GM13977 (cell line): ENCODE measurements around the gene GNG14.
"Not testable (repeated sequence)": the region's sequence is repeated elsewhere in the genome, so short reads cannot be mapped to it uniquely, and the experiment has no call there.

Source experiments
- DNase-seq: peaks from one replicate; pipeline ENCODE4 v3.0.0; 2012; ENCODE audit warnings: low spot score
- CTCF ChIP-seq: IDR thresholded peaks from 2 replicates; pipeline ENCODE4 v1.5.1; 2012; ENCODE audit warnings: mild to moderate bottlenecking, control low read depth; ENCODE audit not compliant: insufficient read depth; ENCODE audit errors: extremely low read depth, missing control alignments
- in situ Hi-C: fragments of 300-500 bp; cut with MboI; formaldehyde crosslinking; loops from one replicate; pipeline ENCODE4 v1.12.0; 2022; ENCODE audit warnings: low sequenced_read_pairs, low pct_unique_long_range_greater_than_20kb, mixed read lengths, inconsistent platforms; ENCODE audit not compliant: unreplicated experiment

The GNG14 gene

GRCh38 chr19:12670159-12670928 lies 17.5 kb upstream of the GNG14 start:
- in situ Hi-C loops, result loop anchor here (10.0 kb wide), 1 partner anchor 106 kb away; no protein-coding TSS in a partner anchor
- no peak for TF ChIP-seq CTCF
- DNase-seq, result no peak

GRCh38 chr19:12672744-12673143 lies 15.1 kb upstream of the GNG14 start:
- TF ChIP-seq CTCF, result no peak
- in situ Hi-C loops, result loop anchor here (10.0 kb wide), 1 partner anchor 108 kb away; no protein-coding TSS in a partner anchor
- no peak for DNase-seq

DNA sequence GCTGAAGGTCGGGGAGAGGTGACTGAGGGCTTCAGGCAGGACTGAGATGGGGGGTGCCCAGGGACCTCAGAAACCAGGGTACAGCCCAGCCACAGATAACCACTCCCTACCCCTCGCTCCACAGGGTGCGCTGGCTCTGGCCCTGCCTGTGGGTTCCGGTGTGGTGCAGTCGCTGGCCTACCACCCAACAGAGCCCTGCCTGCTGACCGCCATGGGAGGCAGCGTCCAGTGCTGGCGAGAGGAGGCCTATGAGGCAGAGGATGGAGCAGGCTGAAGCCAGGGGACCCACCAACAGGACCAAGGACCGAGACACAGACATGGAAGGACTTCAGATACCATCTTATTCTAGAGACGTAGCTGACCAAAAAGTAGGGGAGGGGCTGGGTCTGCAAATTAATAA lies 12.4 kb upstream of the GNG14 start:
- DNase-seq, result no peak
- TF ChIP-seq CTCF, result no peak
- in situ Hi-C loops, result loop anchor here (10.0 kb wide), 1 partner anchor 111 kb away; no protein-coding TSS in a partner anchor

- TF ChIP-seq CTCF, result no peak
- in situ Hi-C loops, result loop anchor here (10.0 kb wide), 1 partner anchor 111 kb away; no protein-coding TSS in a partner anchor
- no peak for DNase-seq
Measured at GRCh38 chr19:12675940-12676339, 11.9 kb upstream of the GNG14 start.

DNA sequence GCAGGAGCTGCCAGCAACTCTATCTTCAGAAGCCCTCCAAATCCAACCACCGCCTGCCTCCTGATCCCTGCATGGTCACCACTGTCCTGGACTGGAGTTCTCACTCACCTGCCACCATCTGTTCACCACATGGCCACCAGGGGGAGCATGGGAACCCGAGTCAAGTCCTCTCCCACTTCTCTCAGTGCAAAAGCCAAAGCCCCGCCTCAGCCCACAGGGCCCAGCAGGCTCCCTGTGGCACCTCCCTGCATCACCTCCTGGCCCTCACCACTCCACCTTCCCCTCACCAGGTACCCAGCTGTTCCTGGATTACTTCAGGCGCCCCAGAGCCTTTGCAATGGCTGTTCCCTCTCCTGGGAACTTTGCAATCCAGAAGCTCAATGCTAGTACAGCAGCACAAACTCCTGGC lies 11.4 kb upstream of the GNG14 start:
- peak; percentile 88 for TF ChIP-seq CTCF
- in situ Hi-C loops, result loop anchor here (10.0 kb wide), 1 partner anchor 112 kb away; no protein-coding TSS in a partner anchor
- DNase-seq, result peak; percentile 85

DNA sequence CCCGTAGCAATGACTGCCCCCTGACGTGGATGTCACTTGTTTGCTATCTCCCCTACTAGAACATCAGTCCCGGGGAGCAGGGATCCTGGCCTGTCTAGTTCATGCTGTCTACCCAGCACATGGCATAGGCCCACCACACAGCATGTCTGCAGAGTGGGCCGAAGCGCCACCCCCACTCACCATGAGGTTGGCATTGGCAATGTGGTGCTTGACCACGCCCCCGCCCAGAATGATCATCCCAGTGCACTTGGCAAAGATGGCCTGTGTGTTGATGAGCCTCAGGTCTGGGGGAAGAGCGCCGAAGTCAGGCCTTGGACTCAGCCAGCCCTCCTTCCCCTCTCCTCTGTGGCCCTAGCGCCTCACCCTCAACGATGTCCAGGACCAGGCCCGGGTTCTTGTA lies 10.9 kb upstream of the GNG14 start:
- TF ChIP-seq CTCF, result no peak
- in situ Hi-C loops, result loop anchor here (10.0 kb wide), 1 partner anchor 112 kb away; no protein-coding TSS in a partner anchor
- no peak for DNase-seq

DNA sequence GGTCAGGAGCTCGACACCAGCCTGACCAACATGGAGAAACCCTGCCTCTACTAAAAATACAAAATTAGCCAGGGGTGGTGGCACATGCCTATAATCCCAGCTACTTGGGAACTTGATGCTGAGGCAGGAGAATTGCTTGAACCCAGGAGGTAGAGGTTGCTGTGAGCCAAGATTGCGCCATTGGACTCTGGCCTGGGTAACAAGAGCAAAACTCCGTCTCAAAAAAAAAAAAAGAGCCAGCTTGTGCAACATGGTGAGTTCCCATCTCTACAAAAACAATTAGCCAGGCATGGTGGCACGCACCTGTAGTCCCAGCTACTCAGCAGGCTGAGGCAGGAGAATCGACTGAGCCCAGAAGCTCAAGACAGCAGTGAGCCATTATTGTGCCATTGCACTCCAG lies 9.8 kb upstream of the GNG14 start:
- in situ Hi-C loops, result loop anchor here (10.0 kb wide), 1 partner anchor 113 kb away; no protein-coding TSS in a partner anchor
- not testable (repeated sequence) for DNase-seq
